ENCODE data around the gene ODAD3.

- no peak for TF ChIP-seq EZH2 (IDR thresholded peaks at IDR 0.05; ENCODE audit: insufficient read depth, poor library complexity, severe bottlenecking)
- TF ChIP-seq EZH2phosphoT487 (IDR thresholded peaks at IDR 0.05; ENCODE audit: insufficient read depth, low read depth) = no peak
These were observed 48.6 kb upstream of the ODAD3 start for GRCh38 chr19:11483366-11484111.
